ENCODE results near the gene KCNN2. TPM values are rescaled to one million over a fixed set of nuclear protein-coding genes. Genes with fewer than 3 reads are reported as not detected.

KCNN2 gene
- total RNA-seq, 1 donor from 2014 or later: 10.0 TPM

DNA sequence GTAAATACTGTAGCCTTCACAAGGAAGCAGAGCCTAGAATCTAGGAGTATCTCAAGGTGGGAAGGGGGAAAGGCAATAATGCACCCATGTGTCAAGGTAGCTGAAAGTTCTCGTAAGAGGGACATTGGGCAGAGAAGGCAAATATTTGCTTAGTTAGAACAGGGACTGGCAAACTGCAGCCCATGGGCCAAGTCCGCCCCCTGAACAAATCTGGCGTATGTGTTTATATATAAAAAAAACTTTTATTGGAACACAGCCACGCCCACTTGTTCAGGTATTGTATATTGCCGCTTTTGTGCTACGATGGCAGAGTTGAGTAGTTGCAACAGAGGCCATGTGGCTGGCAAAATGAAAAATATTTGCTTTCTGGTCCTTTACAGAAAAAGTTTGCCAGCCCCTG lies 16.1 kb downstream of the KCNN2 start:
- H3K27ac ChIP-seq: no peak overlapping the region
- H3K9me3 ChIP-seq: no peaks in the 10 kb centered on the region
- H3K27me3 ChIP-seq: no peaks in the 10 kb centered on the region
- intact Hi-C loops (cut with DNase I): no loop called here
- no peaks in the 10 kb centered on the region for H3K4me1 ChIP-seq
- H3K36me3 ChIP-seq: no peaks in the 10 kb centered on the region
- TF ChIP-seq, protein P1, sequence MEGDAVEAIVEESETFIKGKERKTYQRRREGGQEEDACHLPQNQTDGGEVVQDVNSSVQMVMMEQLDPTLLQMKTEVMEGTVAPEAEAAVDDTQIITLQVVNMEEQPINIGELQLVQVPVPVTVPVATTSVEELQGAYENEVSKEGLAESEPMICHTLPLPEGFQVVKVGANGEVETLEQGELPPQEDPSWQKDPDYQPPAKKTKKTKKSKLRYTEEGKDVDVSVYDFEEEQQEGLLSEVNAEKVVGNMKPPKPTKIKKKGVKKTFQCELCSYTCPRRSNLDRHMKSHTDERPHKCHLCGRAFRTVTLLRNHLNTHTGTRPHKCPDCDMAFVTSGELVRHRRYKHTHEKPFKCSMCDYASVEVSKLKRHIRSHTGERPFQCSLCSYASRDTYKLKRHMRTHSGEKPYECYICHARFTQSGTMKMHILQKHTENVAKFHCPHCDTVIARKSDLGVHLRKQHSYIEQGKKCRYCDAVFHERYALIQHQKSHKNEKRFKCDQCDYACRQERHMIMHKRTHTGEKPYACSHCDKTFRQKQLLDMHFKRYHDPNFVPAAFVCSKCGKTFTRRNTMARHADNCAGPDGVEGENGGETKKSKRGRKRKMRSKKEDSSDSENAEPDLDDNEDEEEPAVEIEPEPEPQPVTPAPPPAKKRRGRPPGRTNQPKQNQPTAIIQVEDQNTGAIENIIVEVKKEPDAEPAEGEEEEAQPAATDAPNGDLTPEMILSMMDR (IDR thresholded peaks at IDR 0.05): no peak
- no peak for DNase-seq (ENCODE audit: low spot score in 2 of 2)
- no peak overlapping the region for H3K4me3 ChIP-seq

DNA sequence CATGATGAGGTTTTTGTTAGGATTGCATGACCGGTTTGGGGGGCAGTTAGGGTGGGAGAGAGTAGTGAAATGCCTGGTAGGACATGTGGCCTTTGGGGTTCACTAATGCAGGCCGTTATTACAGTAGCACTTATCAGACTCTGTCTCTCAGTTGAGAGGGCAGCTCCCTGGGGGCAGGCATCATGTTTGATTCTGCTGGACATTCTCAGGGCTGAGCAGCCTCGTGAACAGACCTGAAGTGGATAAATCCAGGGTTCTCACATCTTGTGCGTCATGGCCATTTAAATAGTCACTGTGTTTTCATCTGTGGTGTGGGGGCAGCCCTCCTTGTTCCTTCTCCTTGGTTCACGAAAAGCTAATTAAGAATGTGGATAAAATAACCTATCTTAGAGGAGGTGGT lies 18.9 kb downstream of the KCNN2 start:
- no peak overlapping the region for H3K4me3 ChIP-seq
- TF ChIP-seq, protein P1 (IDR thresholded peaks at IDR 0.05): no peak
- H3K27me3 ChIP-seq: no peaks in the 10 kb centered on the region
- no peaks in the 10 kb centered on the region for H3K9me3 ChIP-seq
- intact Hi-C loops (cut with DNase I): no loop called here
- no peaks in the 10 kb centered on the region for H3K36me3 ChIP-seq
- no peak for DNase-seq (ENCODE audit: low spot score in 2 of 2)
- H3K27ac ChIP-seq: no peak overlapping the region
- H3K4me1 ChIP-seq: no peaks in the 10 kb centered on the region

DNA sequence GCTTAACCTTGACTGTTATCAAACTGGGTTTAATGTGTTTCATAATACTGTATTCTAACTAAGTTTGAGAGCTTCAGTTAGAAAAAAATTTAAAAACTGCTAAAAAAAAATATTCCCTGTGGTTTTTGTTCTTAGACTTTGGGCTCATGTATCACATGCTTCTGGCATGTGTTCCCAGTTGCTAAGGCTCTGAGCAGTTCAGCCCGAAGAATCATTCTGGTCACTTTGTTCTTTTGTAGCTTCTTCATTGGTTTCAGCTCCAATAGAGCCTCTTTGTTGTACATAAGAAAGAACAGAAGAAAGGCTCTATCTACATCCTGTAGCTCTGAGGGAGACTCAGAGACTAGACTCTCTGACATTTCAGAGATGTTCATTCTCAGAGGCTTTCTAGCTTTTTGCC lies 25.6 kb downstream of the KCNN2 start:
- H3K27ac ChIP-seq: no peak overlapping the region
- H3K36me3 ChIP-seq: no peaks in the 10 kb centered on the region
- TF ChIP-seq, protein P1 (IDR thresholded peaks at IDR 0.05): no peak
- no peak overlapping the region for H3K4me3 ChIP-seq
- intact Hi-C loops (cut with DNase I): no loop called here
- DNase-seq (ENCODE audit: low spot score in 2 of 2): no peak
- H3K4me1 ChIP-seq: no peaks in the 10 kb centered on the region
- no peaks in the 10 kb centered on the region for H3K27me3 ChIP-seq
- no peaks in the 10 kb centered on the region for H3K9me3 ChIP-seq

DNA sequence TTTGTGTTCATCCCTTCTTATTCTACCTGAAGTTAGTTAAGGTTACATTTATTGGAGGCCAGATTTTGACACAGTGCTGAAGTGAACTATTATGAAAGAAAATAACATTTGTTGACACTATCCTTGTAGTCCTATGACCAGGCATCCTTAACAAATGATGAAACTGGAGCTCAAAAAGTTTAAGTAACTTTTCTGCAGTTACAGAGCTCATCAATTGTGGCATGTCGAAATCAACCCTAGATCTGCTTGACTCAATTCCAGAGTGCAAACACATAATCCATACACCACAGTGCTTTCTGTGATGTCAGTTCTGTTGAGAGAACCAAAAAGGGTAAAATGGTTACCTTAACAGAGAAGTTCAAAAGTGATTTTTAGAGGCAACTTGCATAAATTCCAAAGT lies 28.6 kb downstream of the KCNN2 start:
- no peak overlapping the region for H3K27ac ChIP-seq
- H3K36me3 ChIP-seq: no peaks in the 10 kb centered on the region
- H3K4me1 ChIP-seq: no peaks in the 10 kb centered on the region
- no peaks in the 10 kb centered on the region for H3K9me3 ChIP-seq
- no peak for DNase-seq (ENCODE audit: low spot score in 2 of 2)
- no peaks in the 10 kb centered on the region for H3K27me3 ChIP-seq
- no peak overlapping the region for H3K4me3 ChIP-seq
- intact Hi-C loops (cut with DNase I): no loop called here
- TF ChIP-seq, protein P1 (IDR thresholded peaks at IDR 0.05): no peak

DNA sequence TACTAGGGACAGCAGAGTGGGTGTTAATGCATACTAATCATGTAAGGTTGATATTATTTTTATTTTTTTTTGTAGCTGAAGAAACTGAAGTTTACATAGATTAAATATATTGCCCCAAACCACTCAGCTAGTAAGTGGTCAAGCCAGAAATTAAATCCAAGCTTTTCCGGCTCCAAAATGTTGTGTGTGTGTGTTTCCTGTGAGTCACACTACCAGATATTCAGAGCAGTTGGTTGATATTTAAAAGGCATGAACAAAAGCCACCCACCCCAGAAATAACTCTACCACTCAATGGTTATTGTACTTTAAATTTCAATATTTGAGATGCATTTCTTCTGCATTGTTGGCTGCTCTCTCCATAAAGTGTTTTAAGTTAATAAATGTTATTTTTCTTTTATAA lies 29.5 kb downstream of the KCNN2 start:
- H3K27ac ChIP-seq: no peak overlapping the region
- no peaks in the 10 kb centered on the region for H3K4me1 ChIP-seq
- TF ChIP-seq, protein P1 (IDR thresholded peaks at IDR 0.05): no peak

DNA sequence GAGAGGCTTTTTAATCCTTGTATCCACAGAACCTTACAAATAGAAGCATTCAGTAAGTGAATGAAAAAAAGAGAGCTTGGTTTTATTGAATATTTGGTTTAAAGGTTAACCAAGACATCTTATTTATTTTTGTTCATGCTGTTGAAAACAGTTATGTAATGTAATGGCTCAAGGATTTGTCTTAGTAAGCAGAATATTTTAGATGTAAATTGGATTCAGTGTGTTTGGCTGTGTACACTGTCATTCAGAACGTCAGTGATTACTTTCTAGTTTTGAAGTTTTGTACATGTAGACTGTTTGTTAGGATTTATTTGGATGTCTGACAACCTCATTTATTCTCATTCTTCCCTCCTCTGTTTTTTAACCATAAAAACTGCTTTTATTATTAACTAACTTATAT lies 31.3 kb downstream of the KCNN2 start:
- DNase-seq (ENCODE audit: low spot score in 2 of 2): no peak
- Histone ChIP-seq H3K4me3 (no peak overlapping the region), H3K9me3 (peaks cover 0 to 3% of the 10 kb centered on the region in 2 donors), H3K27me3 (no peaks in the 10 kb centered on the region), H3K27ac (no peak overlapping the region), H3K36me3 (no peaks in the 10 kb centered on the region), H3K4me1 (no peaks in the 10 kb centered on the region)
- TF ChIP-seq, protein P1 (IDR thresholded peaks at IDR 0.05): no peak
- intact Hi-C loops (cut with DNase I): no loop called here

More for the DNA sequence above, 29.5 kb downstream of the KCNN2 start:
- Histone ChIP-seq H3K4me3 (no peak overlapping the region), H3K9me3 (no peaks in the 10 kb centered on the region), H3K36me3 (no peaks in the 10 kb centered on the region), H3K27me3 (no peaks in the 10 kb centered on the region)
- intact Hi-C loops (cut with DNase I): no loop called here
- DNase-seq (ENCODE audit: low spot score in 2 of 2): no peak
